NCI-H146 treated with DMSO at 0.1 percent for 48 hours (cell line): Measurements from ENCODE around the gene PLA2G6.

Source experiments
- DNase-seq: peaks from one replicate; lab custom pipeline; 2025; ENCODE audit not compliant: unreplicated experiment; lab: John Stamatoyannopoulos, UW

PLA2G6 gene, protein sequence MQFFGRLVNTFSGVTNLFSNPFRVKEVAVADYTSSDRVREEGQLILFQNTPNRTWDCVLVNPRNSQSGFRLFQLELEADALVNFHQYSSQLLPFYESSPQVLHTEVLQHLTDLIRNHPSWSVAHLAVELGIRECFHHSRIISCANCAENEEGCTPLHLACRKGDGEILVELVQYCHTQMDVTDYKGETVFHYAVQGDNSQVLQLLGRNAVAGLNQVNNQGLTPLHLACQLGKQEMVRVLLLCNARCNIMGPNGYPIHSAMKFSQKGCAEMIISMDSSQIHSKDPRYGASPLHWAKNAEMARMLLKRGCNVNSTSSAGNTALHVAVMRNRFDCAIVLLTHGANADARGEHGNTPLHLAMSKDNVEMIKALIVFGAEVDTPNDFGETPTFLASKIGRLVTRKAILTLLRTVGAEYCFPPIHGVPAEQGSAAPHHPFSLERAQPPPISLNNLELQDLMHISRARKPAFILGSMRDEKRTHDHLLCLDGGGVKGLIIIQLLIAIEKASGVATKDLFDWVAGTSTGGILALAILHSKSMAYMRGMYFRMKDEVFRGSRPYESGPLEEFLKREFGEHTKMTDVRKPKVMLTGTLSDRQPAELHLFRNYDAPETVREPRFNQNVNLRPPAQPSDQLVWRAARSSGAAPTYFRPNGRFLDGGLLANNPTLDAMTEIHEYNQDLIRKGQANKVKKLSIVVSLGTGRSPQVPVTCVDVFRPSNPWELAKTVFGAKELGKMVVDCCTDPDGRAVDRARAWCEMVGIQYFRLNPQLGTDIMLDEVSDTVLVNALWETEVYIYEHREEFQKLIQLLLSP

DNA sequence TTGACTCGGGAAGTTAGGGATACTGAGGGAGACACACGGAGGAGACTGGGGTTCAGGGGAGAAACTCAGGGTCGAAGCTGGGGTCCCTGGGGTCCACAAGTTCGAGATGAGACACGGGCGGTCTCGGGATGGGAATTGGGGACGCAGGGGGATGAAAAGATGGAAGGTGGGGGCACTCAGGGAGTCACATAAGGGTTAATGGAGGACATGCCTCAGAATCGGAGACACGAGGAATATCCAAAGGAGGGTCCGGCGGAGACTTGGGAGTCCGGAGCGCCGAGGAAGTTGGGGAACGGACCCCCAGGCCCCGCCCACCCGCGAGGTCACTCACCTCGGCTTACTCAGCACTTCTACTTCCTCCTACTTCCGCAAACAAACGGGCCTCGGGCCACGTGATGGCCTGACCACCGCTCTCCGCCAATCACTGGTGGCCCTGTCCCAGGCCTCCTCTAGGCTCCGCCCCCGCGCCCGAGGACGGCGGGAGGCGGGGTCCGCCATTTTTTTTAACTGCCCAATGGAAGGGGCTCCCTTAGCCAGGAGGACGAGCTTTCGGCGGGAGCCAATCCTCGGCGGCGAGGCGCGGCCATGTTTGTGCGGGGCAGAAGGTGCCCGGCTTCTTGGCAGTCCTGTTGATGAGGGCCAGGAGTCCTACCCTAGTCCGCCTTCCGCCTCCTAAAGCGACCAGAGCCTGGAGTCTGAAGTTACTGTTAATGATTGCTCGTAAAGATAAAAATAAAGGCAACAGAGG, at the start of gene PLA2G6:
TSS of gene PLA2G6 (minus strand) at position 378 of the 748 bp plus-strand sequence. CDS start 12,404 bp downstream, outside the sequence.
- DNase-seq = peak; percentile 92

DNA sequence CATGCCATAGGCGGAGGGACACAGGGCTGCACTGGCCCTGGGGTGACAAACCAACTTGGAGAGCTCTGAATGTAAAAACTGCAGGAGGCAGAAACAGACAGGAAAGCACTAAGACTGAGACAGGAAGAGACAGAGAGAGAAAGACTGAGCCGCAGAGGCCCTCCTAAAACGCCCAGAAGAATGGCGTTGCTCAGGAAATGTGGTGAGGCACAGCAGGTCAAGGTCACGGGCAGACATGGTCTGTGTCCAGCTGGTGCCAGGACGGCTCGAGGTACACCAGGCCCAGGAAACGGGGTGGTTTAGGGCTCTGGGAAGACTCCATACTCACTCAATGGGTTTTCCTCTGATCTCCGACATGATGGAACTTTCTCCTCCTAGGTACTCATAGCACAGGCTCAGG, 49.3 kb upstream of the PLA2G6 start:
- DNase-seq = no peak

DNA sequence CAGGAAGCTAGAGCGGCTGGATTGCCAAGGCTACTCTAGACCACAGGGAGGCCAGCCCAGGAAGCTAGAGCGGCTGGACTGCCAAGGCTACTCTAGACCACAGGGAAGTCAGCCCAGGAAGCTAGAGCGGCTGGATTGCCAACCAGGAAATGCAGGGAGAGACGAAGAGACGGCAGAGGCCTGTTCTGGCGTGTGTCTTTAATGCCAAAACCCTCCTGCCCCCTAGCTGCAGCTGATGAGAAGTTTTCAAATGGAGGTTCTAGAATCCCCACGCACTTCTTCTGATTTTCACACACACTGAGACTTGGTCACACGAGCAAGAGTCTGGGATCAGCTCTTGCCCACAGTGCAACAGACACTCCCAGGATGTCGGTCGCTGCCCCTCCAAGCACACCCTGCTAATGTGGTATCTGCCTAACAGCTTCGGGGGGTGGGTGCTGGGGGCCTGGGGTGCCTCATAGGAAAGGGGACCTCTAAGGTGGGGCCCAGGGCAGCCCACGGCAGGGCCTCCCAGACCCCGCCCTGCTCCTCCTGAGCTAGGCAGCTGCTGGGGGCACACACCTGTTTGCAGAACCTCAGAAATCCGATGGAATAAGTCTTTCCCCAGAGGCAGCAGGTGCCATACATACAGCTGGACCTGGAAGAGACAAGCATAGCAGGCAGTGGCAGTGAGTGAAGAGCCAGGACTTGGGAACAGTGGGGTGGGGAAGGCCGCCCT, 48.6 kb upstream of the PLA2G6 start:
- DNase-seq = no peak

DNA sequence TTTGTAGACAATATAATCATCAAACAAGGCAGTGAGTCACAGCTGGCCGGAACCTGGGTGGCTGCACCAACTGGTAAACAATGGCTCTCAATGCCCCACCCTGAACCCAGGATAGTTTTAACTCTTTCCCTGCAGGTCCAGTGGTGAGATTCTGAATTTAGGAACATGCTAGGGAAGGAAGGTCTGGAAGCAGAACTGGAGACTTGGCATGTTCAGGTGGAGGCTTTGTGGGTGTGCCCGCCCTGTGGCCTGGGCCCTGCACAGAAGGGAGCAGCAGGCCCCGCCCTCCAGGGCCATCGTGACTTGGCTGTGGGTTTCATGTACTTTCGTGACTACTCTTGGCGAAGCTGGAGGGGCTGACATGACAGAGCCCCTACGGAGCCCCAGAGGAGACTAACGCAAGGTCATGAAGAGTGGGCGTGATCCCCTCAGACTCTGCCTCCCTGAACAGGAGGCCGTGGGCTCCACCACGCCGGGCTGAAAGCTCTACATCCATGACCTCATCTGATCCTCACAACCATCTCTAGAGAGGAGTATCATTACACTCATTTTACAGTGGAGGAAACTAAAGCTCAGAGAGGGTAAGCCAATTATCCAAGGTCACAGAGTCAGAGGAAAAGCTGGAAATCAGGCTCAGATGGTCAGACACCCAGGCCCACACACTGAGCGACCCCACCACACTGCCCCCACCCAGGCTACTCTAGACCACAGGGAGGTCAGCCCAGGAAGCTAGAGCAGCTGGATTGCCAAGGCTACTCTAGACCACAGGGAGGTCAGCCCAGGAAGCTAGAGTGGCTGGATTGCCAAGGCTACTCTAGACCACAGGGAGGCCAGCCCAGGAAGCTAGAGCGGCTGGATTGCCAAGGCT, 47.5 kb upstream of the PLA2G6 start:
- DNase-seq = no peak

DNA sequence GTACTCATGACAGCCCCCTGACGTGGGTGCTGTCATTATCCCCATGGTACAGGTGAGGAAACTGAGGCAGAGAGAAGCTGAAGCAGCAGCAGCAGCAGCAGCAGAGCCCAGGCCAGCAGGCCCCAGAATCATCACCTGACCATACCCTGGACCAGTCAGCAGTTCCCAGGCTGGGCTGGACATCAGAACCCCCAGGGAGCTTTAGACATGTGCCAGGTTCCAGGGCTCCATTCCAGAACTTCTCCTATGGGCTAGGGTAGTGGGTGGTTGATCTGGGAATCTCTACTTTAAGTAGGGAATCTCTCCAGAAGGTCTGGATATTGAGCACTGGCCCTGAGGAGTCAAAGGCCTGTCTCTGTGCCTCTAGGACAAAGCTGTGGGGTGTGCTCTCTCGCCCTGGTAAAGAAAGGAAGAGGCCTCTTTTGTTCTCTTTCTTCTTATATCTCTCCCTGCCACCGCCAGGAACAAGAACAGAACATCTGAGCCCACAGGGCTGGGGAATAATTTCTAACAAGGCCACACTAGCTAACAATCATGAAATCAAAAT, 46.8 kb upstream of the PLA2G6 start:
- DNase-seq = no peak

DNA sequence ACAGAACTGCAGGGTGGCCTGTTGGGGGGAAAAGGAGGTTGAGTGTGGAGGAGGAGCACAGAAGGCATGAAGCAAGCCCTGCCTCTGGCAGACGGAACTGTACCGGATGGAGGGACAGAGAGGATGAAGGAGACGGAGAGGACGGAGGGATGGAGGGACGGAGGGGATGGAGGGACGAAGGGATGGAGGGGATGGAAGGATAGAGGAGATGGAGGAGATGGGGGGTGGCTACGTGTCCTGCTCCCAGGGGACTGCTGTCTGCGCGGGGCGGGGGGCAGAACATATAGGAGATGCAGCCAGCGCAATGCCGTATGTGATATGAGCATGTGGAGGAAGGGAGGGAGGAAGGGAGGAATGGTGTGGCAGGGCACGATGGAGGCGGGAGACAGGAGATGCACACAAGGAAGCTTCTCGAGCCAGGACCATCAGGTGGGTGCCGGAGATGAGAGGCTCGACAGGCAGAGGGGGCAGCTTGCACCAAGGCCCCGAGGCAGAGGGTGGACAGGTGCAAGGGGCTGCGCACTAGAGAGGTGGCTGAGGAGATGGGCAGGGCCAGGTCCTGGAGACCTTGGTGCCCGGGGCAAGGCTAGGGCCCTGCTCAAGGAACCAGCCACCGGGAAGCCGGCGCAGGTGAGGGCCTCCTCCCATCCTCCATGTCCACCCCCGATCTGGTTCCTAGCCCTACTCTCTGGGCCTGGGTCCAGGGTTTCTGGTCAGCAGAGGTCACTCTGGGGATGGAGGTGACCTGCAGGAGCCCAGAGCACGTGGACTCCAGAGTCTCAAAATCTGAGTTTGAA, 45.4 kb upstream of the PLA2G6 start:
- DNase-seq = no peak

DNA sequence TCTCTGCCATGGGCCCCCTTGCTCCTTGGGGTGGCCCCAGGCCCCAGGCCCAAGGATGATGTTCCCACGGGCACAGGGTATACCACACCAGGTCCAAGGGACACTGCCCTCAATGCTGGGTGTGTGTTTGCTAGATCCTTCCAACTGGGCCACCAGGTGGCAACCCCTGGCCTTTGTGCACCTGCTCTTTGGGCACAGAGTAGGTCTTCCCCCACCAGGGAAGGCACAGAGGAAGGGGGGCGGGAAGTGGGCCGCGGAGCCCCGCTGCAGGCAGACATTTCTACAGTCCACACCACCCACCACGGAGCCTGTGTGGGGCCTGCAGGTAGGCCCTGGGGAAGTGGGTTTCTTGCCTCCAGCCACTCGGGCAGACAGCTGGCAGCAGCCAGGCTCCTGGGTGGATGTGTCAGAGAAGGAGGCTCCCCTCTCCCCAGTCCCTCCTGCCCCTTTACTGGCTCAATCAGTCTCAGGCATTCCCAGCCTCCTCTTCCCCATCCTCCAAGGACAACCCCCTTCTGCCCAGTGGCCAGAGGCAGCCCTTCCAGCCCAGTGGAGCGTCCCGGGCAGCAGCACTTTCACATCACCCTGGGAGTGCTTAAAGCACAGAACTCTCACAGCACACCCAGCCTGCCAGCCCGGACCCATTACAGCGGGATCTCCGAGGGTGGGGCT, 41.8 kb upstream of the PLA2G6 start:
- DNase-seq = no peak

DNA sequence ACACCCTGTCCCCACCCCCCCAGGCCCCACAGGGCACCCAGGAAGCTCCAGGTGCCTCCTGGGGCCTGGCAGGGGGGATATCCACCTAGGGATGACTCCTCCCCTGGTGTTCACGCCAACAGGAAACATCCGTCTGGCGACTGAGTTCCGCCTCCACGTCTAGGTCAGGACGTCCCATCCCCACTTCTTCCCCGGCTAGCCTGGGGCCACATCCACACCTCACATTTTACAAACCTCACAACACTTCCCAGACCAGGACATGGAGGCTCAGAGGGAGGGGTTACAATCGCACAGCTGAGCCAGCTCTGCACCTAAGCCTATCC, 41.1 kb upstream of the PLA2G6 start:
- no peak for DNase-seq

DNA sequence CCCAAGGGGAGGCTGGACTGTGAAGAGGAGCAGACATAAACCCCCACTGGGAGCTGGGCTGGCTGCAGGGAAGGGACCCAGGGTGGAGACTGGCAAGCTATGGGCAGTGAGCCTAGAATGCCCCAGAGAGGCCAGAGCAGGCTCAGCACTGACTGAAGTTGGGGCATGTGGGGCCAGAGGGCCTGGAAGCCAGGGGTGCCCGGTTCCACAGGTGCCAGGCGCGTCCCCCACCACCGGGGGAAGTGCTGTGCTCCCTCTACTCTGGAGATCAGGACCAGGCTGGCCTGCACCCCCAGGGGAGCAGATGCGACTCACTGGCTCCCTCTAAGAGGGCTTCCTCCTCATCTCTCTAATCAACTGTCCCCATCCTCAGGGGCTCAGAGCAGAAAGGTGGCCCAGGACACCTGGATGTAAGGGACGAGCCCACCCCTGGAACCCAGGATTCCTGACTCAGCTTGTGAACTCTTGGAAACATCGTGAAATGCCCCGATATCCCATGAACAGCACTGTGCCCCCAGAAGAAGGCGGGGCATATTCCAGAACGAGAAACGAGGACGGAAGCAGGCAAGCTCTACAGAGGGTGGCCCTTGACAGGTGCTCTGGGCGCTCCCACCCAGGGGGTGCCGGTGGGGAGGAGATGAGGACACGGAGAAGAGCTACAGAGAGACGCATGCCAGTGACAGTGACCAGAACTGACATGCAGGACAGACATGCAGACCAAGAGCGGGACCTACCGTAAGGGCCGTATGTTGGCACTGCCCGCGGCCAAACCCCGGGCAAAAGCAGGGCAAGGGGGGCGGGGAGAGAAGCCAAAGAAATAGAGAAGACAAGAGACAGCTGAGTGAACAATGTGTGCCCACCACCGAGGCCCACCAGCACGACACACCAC, 40.5 kb upstream of the PLA2G6 start:
- DNase-seq = no peak

DNA sequence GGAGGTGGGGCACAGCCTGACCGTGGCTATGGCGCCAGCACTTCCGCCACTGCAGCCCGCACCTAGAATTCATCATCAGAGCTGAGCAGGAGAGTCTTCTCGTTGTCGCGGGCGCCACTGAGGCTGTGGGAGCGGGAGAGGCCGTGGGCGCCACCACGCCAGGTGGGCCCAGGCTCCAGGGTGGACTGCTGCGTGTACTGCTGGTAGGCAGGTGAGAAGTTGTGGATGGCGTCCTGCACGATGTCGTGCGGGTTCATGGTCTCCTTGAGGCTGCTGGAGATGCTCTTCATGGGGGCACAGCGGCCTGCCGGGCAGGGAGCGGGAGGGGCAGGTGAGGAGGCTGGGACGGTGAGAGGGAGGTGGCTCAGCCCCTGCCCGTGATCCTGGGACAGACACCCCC, 39.8 kb upstream of the PLA2G6 start:
- DNase-seq = no peak

DNA sequence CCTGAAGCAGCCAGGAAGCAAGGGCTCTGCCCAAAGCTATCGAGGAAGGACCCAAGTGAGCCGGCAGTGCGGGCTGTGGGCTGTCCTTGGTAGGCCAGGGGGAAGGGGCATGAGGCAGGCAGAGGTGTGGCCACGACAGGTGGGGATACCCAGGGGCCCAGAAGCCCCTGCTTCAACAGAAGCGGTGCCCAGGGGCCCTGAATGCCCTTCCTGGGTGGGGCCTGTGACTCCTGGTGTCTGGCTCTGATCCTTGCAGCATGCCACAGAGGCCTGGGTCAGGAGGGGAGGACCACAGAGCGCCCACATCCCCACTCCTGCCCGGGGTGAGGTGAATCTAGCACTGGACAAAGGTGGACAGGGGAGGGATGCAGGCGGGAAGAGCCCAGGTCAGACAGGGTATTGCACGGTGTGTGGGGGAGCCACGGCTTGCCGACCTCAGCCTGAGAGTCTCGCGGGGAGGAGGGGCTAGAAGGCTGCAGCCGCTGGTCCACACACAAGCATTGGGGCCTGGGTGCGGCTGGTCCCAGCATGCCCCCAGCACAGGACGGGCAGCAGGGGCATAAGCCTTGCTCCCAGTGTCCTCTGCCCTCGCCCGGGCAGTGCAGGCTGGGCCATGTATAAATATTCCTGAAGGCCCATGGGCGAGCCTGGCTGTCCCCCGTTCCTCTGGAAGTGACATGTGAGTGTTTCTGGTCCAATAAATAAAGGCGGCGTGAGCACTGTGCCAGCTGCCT, 39.2 kb upstream of the PLA2G6 start:
- no peak for DNase-seq

DNA sequence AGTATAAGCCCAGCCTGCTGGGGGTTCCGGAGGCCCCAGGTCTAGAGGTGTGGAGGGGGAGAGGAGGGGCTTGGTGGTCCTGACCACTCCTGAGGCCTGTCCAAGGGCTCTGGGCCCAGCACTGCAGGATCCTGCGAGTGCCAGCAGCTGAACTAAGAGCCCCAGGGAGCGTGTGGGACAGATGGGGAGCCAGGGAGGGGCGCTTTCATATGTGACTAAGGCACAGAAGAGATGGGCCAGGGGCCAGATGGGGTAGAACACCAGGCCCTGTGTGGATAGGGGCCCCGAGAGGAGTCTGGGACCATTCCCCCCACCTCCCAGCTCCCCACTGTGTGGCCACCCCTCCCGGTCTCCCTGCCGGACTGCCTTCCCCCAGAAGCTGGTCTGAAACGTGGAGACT, 38.5 kb upstream of the PLA2G6 start:
- no peak for DNase-seq

DNA sequence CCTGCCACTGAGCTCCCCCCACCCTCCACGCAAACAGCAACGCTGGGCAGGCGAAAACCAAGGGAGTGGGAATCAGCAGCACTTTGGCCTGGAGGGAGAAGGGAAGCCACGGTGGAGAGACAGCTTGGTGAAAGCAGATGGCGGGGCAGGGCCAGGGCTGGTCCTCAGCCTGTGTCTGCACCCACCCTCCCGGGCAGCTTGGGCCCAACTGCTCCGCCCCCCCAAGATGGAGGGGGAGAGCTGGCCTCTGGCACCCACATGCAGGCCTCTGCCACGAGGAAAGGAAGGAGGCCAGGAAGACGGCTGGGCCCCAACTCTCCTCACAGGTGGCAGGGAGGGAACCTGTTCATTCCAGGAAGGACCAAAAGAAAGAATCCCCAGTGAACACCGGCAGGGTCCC, 38.0 kb upstream of the PLA2G6 start:
- DNase-seq = no peak

DNA sequence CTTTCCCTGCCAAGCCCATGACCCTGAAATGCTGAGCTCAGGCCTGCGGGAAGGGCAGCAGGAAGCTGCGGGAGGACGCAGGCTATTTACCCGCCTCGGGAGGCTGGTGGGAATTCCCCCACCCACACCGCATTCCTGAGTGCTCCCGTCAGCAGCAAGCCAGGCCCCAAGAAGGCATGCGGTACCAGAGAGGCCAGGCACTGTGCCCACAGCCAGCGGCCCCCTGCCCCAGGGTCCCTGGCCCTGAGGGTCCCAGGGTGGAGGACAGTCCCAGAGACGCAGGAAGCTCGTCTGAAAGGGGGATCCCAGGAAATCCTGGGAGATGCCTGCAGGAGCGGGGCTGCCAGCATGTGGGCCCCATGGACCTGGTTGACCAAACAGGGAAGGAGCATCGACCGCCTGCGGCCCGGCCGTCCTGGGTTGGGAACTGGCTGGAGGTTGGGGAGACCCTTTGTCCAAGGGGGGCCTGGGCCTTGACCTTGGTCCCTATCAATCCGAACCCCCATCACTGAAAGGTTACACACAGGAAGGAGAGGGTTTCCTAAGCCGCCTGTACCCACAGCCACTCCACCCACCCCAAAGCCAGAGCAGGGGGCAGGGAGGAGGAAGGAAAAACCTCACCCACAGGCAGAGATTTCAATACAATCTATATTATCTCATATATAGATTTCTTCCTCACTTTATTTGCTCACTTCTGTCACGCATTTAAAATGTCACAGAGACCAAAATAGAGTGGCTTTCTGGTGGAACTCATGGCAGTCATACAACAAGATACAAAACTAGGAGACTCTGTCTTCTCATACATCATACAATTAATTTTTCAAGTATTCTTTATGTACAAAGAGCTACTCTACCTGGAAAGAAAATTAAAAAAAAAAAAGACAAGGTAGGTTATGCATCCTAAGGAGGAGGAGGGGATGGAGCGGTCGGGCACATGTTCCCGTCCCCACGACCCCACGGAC, 37.3 kb upstream of the PLA2G6 start:
- DNase-seq = no peak

DNA sequence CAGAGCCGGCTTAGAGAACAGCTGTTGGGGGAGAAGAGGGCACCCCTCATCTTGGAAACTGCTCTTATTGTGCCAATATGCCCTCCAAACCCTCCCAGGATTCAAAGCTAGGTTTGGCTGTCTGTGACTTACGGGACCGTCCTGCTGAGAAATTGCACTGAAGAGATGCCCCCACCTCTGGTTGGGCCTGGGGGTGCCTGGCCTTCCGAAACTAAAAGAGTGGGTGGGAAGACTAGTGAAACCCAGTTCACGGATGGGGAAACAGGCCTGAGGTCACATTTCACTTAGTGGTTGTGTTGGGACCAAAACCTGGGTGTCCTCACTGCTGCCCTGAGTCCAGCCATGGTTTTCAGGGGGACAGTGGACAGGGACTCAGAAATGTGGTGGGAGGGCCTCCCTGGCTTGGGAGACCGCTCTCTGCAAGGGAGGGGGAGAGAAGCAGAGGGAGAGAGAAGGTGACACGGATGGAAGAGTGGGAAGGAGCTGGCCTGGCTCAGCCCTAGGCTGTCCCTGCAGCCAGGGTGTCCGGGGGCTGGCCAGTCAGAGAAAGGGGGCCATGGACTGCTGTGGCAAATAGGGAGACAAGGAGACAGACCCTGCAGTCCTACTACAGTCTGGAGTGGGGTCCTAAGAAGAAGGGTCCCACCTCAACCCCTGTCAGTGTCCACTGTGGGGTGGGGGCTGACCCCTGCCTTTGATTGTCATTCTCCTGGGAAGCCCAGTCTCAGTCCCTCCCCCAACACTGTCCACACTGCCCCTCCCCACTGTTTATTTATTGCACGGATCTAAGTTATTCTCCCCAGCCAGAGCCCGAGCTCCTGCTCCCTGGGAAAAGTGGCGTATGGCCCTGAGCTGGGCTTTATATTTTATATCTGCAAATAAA, 33.8 kb upstream of the PLA2G6 start:
- DNase-seq = no peak
